Measurements from ENCODE around the gene COL5A1. TPM values are rescaled to one million over a fixed set of nuclear protein-coding genes. Genes with fewer than 3 reads are reported as not detected.

Gene COL5A1
- total RNA-seq, 1 experiment from 2014 or later = 9.5 TPM

DNA sequence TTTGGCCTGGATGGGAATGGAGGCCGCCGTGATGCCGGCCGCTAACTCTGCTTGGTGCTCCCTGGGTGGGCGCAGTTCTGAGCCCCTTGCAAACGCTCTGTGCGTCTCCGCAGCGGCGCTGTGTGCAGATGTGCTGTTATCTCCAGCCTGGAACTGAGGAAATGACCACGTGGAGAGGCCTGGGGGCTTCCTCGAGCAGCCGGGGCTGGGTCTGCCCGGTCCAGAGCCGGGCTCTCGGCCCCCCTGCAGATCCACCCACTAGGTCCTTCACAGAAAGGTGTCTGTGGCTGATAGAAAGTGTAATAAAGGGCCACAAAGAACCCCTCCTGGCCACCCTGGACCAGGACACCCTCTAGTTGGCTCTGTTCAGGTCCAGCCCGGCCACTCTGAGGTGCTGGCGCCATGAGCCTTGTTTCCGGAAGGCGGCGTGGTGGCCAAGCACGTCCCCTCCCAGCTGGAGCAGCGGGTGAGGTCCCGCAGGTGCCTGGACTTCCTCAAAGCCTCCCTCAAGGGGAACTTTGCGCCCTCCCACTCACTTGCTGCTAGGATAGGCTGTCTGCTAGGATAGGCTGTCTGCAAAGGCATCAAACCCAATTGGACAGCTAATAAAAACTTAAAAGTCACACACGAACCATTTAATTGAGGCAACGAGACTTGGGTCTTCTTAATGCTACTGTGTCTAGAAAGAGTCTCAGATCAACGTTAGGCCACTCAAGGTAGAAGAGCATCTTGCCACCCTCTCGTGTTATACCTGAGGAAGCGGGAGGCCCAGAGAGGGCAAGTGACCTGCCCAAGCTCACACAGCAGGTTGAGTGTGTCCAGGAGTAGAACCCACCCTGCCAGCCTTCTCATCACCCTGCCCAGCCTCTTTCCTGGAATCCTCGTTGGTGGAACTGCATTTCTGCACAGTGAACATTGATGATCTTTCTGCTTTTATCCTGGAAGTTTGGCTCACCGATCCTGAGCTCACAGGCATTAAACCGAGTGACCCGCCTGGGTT lies 129.7 kb downstream of the COL5A1 start:
- H3K4me1 ChIP-seq (ENCODE audit: insufficient read depth, low read length) = no peaks in the 10 kb centered on the region
- H2BK15ac ChIP-seq (ENCODE audit: low read depth, low read length) = no peak overlapping the region
- no peak overlapping the region for H4K91ac ChIP-seq (ENCODE audit: insufficient read length, low read depth, low read length)
- H3K4ac ChIP-seq (ENCODE audit: low read depth, low read length) = no peak overlapping the region
- no peak overlapping the region for H2AFZ ChIP-seq (ENCODE audit: low read length)
- H3K56ac ChIP-seq (ENCODE audit: insufficient read length, low read depth, low read length) = no peak overlapping the region
- no peak overlapping the region for H2BK120ac ChIP-seq (ENCODE audit: low read depth, low read length, poor library complexity, severe bottlenecking)
- no peak overlapping the region for H2BK20ac ChIP-seq (ENCODE audit: low read depth, low read length, poor library complexity, severe bottlenecking)
- no peaks in the 10 kb centered on the region for H3K79me2 ChIP-seq (ENCODE audit: insufficient read depth, low read length)
- H2AK5ac ChIP-seq (ENCODE audit: insufficient read length, low read length) = no peak overlapping the region
- no peak for DNase-seq
- H3K14ac ChIP-seq (ENCODE audit: insufficient read depth, low read length) = no peak overlapping the region
- no peaks in the 10 kb centered on the region for H4K20me1 ChIP-seq (ENCODE audit: control insufficient read depth, insufficient read depth, insufficient read length)
- no peaks in the 10 kb centered on the region for H3K27me3 Mint-ChIP-seq (ENCODE audit: low read depth)
- no CpG with 5 or more reads among the region's 34 CpGs for WGBS (ENCODE audit: extremely low coverage, insufficient read length, low lambda C conversion rate)
- H4K8ac ChIP-seq (replicated peaks; ENCODE audit: insufficient read length, low read depth, low read length) = no peak overlapping the region
- peak overlapping the region in 1 of 3 experiments; percentile 46; a peak in 2 of 7 replicates for H3K27ac Mint-ChIP-seq
- H2BK5ac ChIP-seq (ENCODE audit: insufficient read length, low read length) = no peak overlapping the region
- H3K23ac ChIP-seq (ENCODE audit: insufficient read length, low read depth, low read length) = no peak overlapping the region
- H3K9me3 Mint-ChIP-seq = no peaks in the 10 kb centered on the region
- H3K4me1 Mint-ChIP-seq = peaks cover 4% of the 10 kb centered on the region in 2 experiments; a peak in 2 of 4 replicates
- no peak overlapping the region for H3K18ac ChIP-seq (ENCODE audit: insufficient read length, low read depth, low read length)
- no peaks in the 10 kb centered on the region for H3K36me3 Mint-ChIP-seq (ENCODE audit: insufficient read depth in 1 of 3, low read depth in 3 of 3)
- no peaks in the 10 kb centered on the region for H3K27me3 ChIP-seq (ENCODE audit: insufficient read depth, low read length)
- no peak overlapping the region for H3K4me2 ChIP-seq (ENCODE audit: insufficient read depth, insufficient read length, low read length)
- no peaks in the 10 kb centered on the region for H3K9me3 ChIP-seq (ENCODE audit: control insufficient read depth, low read depth, low read length)
- no peak overlapping the region for H3K27ac ChIP-seq (ENCODE audit: insufficient read length, low read depth, low read length)
- TF ChIP-seq, protein P1, sequence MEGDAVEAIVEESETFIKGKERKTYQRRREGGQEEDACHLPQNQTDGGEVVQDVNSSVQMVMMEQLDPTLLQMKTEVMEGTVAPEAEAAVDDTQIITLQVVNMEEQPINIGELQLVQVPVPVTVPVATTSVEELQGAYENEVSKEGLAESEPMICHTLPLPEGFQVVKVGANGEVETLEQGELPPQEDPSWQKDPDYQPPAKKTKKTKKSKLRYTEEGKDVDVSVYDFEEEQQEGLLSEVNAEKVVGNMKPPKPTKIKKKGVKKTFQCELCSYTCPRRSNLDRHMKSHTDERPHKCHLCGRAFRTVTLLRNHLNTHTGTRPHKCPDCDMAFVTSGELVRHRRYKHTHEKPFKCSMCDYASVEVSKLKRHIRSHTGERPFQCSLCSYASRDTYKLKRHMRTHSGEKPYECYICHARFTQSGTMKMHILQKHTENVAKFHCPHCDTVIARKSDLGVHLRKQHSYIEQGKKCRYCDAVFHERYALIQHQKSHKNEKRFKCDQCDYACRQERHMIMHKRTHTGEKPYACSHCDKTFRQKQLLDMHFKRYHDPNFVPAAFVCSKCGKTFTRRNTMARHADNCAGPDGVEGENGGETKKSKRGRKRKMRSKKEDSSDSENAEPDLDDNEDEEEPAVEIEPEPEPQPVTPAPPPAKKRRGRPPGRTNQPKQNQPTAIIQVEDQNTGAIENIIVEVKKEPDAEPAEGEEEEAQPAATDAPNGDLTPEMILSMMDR (conservative IDR thresholded peaks at IDR 0.05) = no peak
- H3T11ph ChIP-seq (ENCODE audit: low read length) = no peak overlapping the region
- H3K4me3 Mint-ChIP-seq = no peak overlapping the region
- no peak overlapping the region for H3K9ac ChIP-seq (ENCODE audit: extremely low read depth, insufficient read length, low read length)
- no peaks in the 10 kb centered on the region for H3K79me1 ChIP-seq (ENCODE audit: insufficient read depth, low read depth, low read length, poor library complexity, severe bottlenecking)
- H2BK12ac ChIP-seq (ENCODE audit: insufficient read length, low read depth, low read length) = no peak overlapping the region
- H4K5ac ChIP-seq (ENCODE audit: insufficient read length, low read depth, low read length) = no peak overlapping the region
- H3K23me2 ChIP-seq (ENCODE audit: insufficient read length, low read depth, low read length, poor library complexity, severe bottlenecking) = no peaks in the 10 kb centered on the region
